HG02642 (cell line): ENCODE measurements around the gene WDPCP.
"Not testable (repeated sequence)": the region's sequence is repeated elsewhere in the genome, so short reads cannot be mapped to it uniquely, and the experiment has no call there.

ENCODE experiments used
- ATAC-seq: cut with Tn5 transposase; IDR thresholded peaks from one replicate; pipeline ENCODE4 v1.9.1; 2021; ENCODE audit warnings: mild to moderate bottlenecking; ENCODE audit not compliant: unreplicated experiment, poor library complexity

The WDPCP gene

DNA sequence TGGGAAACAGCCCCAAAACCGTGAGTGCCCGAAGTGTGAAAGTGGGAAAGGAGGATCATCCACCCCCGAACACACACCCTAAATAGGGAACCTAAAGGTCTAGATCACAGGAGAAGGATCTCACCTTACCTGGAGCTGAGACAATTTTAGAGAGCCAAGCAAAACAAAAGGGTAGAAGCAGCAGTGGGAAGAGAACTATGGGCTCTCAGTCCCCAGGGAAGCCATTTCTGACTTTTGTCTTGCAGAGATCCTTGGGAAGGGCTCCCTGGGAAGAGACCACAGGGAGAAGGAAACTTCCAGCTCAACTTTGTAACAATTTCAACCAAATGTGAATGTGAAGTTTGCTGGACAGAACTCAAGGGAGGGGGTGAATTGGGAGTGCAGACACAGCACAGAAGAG lies 110.6 kb downstream of the WDPCP start:
- ATAC-seq: no peak

DNA sequence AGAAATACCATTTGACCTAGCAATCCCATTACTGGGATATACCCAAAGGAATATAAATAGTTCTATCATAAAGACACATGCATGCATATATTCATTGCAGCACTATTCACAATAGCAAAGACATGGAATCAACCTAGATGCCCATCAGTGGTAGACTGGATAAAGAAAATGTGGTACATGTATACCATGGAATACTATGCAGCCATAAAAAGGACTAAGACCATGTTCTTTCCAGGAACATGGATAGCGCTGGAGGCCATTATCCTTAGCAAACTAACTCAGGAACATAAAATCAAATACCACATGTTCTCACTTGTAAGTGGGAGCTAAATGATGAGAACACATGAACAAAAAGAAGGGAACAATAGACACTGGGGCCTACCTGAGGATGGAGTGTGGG lies 119.0 kb downstream of the WDPCP start:
- ATAC-seq: not testable (repeated sequence)

DNA sequence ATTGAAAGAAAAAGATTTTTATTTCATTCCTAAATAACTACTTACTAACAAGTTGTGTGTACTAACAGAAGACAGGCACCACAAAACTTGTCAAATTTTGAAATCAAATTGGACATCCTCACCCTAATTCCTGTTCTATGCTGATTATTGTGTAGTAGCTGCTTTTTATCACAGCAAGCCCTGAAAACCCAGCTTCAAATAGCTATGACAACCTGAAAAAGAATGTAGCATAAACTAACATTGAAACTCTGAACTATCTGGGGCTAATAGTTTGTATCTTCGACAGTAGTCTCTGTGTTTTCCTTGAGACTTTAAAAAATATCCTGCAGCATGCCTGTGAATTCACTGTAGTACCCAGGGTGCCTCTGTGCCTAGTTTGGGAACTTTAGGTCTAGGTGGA lies 122.6 kb downstream of the WDPCP start:
- ATAC-seq: no peak

DNA sequence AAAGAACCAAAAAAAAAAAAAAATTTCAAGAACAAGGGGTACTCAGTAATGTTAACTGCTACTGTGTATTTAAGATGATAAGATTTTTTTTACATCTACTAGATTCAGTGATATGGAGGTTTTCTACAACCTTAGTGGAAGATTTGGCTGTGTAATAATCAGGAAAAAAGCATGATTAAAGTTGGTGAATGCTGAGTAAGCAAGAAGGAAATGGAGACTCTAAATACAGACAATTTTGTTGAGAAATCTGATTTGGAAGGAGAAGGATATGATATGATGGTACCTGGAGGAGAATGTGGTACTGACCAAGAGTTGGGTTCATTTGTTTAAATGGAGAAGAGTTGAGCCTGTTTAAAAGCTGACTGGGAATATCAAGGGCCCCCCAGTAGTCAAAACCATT lies 125.1 kb downstream of the WDPCP start:
- no peak for ATAC-seq

DNA sequence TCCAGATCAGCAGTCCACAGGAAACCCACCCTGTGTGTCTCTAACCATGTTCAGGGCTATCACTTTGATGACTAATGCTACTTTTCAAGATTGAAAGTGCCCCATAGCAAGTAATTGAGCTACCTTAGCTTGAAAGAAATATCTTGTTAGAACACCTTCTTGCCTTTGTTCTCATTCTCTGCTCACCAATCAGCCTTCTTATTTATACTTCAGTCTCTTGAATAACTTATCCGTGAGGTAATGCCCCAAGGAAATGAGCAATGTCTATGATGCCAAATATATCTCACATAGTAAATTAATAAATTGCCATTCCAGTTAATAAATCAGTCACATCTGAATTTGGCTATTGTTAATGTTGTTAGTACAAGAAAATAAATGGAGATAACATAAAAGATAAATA lies 141.6 kb downstream of the WDPCP start:
- no peak for ATAC-seq

DNA sequence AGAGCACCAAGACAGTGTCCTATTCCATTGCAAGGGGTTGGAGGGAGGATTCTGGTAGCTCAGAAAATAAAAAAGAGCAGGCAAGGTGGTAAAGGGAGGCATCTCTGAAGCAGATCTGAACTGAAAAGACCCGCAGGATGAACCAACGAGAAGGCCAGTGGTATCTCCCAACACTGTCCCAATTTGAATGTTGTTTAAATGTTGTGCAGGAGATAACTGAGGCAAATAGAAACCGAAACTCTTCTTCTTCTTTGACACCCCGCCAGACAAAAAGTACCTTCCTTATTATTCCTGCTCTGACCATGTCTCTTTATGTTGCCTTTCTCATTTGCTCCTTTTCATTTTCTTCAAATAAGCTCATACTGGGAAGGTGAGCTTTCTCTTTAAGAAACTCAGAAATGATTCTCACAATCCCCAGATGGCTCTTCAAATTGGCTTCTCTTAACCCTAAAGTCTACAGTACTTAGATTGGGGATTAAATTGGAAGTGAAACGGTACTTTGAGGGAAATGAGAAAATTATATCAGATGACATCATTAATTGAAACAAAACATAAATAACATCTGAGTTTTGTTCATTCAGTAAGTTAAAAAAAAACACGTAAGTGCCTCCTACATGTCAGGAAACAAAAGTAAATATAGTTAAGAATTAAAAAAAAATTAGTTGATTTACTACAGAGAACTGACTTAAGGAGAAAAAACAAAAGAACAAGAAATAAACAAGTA lies 143.6 kb downstream of the WDPCP start:
- no peak for ATAC-seq

DNA sequence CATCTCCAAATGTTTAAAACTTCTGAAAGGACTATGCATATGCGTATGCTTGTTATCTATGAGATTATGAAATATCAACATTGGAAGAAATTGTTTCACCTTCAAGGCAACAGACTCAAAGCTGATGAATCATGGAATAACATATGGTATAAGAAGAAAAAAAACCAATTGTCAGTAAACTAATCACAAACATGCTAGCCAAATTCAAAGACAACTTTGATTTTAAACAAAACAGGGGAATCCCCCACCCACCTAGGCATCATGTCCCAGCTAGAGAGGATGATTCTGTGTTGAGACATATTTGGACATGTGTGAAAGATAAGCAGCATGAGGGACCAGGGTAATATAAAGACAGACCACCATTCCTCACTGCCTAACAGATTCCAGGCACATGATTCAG lies 147.7 kb downstream of the WDPCP start:
- no peak for ATAC-seq

DNA sequence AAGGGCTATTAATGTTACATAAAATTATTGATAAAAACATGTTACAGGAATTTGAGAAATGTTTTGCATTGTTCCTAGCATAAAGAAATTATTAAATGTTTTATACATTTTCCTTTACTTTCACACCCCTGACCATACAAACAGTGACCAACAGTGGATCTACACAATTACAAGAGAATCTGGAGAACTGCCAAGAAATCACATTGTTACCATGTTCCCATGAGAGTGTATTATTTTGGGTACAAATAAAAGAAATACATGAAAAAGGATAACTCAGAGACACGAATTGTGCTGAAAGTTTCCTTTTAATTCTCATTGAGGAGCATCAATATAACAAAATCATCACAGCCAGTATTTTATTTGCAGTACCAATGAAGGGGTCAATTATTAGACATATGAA lies 150.1 kb downstream of the WDPCP start:
- ATAC-seq: no peak

DNA sequence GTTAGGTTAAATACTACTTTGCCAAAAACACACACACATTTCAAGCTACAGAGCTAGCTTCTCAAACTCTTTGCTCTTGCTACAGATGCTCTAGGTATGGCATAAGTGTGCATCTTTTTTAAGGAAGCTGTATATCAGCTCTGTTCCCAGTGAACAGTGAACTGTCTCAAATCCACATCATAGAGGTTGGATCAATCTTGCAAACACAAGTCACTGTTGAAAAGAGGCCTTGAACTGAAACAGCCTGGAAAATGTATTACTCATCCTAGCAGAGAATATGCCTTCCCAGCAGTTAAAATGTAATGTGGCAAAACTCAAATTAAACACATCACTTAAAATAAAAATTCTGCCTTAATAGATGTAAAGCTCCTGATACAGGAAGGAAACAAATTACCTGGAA lies 151.8 kb downstream of the WDPCP start:
- no peak for ATAC-seq

DNA sequence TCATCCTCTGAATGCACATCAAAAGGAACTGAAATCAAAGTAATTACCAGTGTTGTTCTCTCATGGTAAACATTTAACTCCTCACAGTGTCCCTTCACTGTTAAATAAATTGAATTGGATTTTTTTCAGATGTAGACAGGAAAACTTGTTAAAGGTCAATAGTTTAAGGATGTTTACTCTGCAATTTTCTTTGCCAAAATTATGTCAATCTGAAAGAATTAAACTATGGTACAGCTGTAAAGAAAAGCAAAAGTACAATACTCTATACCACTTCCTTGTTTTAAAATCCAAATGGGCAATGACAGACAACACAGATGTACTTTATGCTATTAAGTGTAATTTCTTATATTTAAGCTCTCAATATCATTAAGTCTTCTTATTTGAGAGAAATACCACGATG lies 153.2 kb downstream of the WDPCP start:
- no peak for ATAC-seq

DNA sequence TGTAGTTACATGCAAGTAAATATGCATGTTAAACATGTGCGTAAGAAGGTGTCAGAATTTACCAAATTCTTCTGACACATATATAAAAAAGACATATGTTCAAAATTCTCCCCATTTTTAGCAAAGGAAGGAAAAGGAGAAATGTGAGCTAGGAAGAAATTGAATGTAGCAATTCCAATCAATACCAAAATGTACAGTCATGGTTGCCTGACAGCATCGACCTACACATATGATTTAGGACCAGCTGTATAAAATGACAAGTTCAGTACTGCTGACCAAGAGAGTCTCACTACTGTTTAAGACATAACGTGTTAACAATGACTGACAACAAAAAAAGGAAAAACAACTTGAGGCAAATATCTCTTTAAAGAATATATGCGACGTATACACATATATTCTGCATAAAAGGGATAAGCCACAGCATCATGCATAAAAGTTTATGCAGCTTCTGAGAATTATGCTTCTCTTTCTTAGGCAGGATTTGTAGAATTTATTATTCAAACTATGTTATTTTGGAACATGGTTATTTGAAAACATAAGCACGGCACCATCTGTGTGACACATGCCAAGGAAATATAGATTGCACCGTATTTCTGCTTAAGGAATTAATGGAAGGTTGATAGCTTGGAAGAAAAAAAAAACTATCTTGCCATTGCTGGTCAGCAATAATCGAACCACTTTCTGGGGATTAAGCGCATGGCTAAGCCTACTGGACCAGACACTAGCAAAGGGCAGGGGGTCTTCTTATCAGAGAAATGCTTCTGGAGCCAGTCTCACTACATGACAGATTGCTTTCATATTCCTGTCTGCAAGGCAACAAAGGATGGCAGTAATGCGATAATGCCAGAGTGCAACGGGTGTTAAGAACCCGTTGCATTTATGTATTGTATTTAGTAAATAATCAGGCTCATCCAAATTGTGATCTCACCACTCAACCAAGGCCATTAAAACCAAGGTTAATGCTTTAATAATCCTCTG lies 154.0 kb downstream of the WDPCP start:
- ATAC-seq: no peak

DNA sequence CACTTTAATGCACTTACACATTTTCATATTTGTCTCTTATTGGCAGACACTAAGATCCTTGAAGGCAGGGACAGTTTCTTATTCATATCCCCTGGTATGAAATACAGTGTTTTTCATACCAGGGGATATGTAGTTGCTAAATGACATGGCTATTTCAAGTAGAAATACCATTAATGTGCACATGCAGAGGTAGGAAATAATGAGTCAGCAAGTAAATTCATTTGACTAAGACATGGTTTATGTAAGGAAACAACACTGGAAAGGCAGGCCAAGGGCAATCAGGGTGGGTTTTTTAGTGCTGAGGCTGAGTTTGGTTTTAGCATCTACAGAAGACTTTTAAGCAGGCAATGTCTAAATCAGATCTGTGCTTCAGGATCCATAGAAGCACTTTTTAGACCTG lies 155.9 kb downstream of the WDPCP start:
- ATAC-seq: no peak

DNA sequence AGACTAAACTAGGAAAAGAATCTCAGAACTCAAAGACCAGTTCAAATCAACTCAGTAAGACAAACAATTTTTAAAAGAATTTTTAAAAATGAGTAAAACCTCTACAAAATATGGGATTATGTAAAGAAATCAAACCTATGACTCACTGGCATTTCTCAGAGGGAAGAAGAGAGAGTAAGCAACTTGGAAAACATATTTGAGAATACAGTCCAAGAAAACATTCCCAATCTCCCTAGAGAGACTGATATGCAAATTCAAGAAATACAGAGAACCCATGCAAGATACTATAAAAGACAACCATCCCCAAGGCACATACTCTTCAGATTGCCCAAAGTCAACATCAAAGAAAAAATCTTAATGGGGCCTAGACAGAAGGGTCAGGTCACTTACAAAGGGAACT lies 162.7 kb downstream of the WDPCP start:
- no peak for ATAC-seq

DNA sequence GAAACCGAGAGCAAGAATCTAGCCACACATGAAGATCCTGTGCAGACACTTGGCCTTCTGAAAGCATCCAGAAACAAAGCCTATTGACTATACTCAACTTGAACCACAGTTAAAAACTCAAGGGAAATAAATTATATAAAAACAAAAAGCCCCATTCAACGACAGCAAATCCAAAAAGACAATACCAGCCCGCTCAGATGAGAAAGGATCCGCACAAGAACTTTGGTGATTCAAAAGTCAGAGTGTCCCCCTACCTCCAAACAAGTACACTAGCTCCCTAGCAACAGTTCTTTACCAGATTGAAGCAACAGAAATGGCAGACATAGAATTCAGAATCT lies 163.2 kb downstream of the WDPCP start:
- ATAC-seq: no peak

DNA sequence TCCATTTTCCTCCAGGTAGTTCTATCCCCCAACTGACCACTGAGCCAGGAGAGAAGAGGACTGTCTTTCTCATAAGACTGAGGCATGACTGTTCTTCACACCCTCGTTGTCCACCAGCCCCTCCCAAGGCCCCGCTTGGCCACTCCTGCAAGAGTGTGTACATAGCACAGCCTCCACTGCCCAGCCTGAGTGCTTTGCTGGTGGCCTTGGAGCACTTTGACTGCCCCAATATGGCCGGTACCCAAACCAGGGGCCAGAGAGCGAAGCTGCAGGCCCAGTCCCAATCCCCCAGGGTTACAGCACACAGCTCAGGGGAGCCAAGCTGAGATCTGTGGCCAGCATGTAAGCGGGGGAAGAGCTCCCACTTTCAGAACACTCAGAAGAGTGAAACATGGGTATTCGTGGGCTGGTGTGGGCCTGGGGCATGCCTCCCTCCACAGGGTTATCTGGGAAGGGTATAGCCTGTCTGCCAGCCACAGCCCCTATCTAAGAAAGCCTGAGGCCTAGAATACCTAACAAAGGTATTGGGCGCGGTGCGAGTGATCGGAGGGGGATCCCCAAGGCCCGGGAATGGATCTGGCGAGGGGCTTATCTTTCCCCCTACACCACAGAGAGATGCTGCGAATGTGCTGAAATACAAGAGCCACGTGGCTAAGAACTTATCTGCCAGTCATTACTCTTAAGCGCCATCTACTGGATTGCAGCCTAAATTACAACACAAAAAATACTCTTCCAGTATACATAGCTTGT lies 163.8 kb downstream of the WDPCP start:
- peak; percentile 86 for ATAC-seq

DNA sequence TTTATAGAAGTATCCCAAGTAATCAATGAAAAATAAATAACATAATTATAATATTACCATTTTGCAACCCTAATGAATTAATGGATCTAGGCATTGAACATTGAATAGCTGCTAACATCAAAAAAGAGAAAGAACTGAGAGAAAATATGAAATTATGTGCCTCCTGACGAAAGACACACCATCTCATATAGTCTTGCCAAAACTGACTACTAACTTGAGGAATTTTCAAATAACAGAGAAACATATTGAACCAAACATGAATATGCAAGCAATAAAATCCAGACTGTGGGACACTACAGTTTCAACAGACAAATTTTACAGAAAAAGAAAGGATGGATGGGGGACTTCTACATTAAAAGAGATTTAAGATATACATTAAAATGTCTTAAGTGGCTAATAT lies 165.7 kb downstream of the WDPCP start:
- ATAC-seq: no peak

DNA sequence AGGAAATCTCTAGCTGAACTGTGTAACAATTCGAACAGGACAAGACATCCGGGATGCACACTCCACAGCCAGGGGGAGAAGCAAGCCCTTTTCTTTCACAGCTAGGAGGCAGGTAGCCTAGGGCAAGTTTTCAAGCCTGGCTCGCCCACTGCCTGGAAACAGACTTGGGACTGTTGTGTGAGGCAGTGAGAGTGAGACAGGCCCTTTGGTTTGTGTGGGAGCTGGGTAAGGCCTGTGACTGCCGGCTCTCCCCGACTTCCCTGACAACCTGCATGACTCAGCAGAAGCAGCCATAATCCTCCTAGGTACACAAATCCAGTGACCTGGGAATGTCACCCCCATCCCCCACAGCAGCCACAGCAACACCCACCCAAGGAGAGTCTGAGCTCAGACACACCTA lies 179.7 kb downstream of the WDPCP start:
- no peak for ATAC-seq

DNA sequence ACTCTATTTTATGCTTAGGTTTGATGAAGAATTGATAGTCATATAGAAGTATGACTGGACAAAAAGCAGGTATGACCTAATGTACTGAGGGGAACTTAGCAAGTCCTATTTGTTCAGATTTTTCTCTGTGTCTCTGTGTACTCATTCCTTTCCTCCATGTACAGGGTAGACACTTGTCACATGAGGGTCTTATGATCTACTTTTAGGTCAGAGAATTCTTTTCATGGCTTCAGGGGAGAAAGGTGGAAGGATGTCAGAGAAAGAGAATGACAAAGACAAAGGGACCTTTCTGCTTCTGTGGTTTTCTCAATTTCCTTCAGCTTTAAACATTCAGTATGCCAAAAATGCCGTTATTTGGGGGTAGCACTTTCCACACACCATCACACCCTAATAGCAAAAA lies 181.6 kb downstream of the WDPCP start:
- no peak for ATAC-seq

DNA sequence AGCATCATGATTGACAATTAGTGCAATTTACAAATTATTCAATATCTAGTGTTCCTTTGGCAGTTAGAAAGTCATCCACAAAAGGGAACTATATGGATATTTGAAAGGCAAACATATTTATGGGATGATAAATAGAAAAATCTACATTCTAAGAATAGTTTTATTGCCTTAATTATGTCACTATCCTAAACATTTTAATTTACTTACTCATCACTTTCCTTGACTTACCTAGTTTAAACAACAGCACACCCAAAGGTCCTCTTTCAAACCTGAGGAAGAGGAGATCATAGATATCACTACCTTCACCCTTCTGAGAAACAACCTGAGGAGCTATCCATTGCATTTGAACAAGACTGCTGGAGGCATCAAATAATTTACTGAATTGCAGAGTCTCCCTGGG lies 184.5 kb downstream of the WDPCP start:
- no peak for ATAC-seq

DNA sequence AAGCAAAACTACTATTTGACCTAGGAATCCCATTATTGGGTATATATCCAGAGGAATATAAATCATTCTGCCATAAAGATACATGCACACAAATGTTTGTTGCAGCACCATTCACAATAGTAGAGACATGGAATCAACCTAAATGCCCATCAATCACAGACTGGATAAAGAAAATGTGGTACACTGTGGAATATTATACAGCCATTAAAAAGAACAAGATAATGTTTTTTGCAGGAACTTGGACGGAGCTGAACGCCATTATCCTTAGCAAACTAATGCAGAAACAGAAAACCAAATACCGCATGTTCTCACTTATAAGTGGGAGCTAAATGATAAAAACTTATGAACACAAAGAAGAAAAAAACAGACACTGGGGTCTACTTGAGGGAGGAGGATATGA lies 185.4 kb downstream of the WDPCP start:
- not testable (repeated sequence) for ATAC-seq

DNA sequence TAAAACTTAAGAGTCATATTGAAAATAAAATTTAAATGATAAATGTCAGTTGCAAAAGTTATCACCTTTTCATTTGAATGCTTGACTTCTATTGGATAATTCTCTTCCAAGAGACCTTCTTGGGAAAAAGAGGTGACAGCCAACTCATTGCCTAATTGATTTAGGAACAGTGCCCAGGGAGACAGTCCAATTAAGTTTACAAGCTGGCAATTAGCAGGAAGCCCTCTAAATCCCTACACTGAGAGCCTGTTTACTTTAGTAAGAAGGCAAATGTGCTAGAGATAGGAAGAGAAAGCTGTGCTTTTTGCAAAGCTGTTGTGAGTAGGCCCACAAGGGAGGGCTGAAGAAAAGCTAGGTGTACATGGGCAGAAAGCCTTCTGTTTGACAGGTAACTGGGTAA lies 189.1 kb downstream of the WDPCP start:
- no peak for ATAC-seq
